Measurements from ENCODE around the gene DNAH6. TPM values are rescaled to one million over a fixed set of nuclear protein-coding genes. Genes with fewer than 3 reads are reported as not detected.

The DNAH6 gene
- total RNA-seq, 1 experiment from 2014 or later, result 0.39 TPM

GRCh38 chr2:84653302-84653701 is 137.0 kb downstream of the DNAH6 start (continued):
- TF ChIP-seq ZNF317 (CRISPR knock-in tag; IDR thresholded peaks at IDR 0.05; ENCODE audit: borderline replicate concordance, low read depth), result no peak

GRCh38 chr2:84654414-84654813 is 138.1 kb downstream of the DNAH6 start:
- ChIA-PET POLR2A (no interaction called here), CTCF (interaction anchor here (1.4 to 3.7 kb wide), 2 partner anchors 204 to 228 kb away, joined by 4 to 19 read pairs; no protein-coding TSS in a partner anchor)
- no peaks in the 10 kb centered on the region for H3K9me3 Mint-ChIP-seq
- DNase-seq (ENCODE audit: low spot score) (no peak), ATAC-seq (no peak)
- no peak overlapping the region for H3K4me3 Mint-ChIP-seq
- no peak overlapping the region for H3K27ac Mint-ChIP-seq
- H3K36me3 Mint-ChIP-seq, result no peaks in the 10 kb centered on the region
- peaks cover 5% of the 10 kb centered on the region; the same call in 1 of the 2 replicates for H3K4me1 Mint-ChIP-seq
- H3K27me3 Mint-ChIP-seq (ENCODE audit: low read depth), result peaks cover 4% of the 10 kb centered on the region
- TF ChIP-seq SMAD3 (CRISPR knock-in tag; IDR thresholded peaks at IDR 0.05; ENCODE audit: borderline replicate concordance) (no peak), NFE2L1 (CRISPR knock-in tag; IDR thresholded peaks at IDR 0.05) (no peak), E2F5 (CRISPR knock-in tag; IDR thresholded peaks at IDR 0.05) (no peak), ARID4B (CRISPR knock-in tag; IDR thresholded peaks at IDR 0.05; ENCODE audit: borderline replicate concordance) (no peak), ZNF532 (CRISPR knock-in tag; IDR thresholded peaks at IDR 0.05; ENCODE audit: borderline replicate concordance) (no peak), TCF7 (CRISPR knock-in tag; IDR thresholded peaks at IDR 0.05; ENCODE audit: low read depth) (no peak), ZNF121 (CRISPR knock-in tag; IDR thresholded peaks at IDR 0.05) (no peak), CBFB (CRISPR knock-in tag; IDR thresholded peaks at IDR 0.05; ENCODE audit: low read depth) (no peak)

GRCh38 chr2:84669122-84669521 is 152.8 kb downstream of the DNAH6 start:
- ChIA-PET POLR2A (no interaction called here), CTCF (no interaction called here)
- no peak overlapping the region for H3K27ac Mint-ChIP-seq
- H3K9me3 Mint-ChIP-seq, result peaks cover 6% of the 10 kb centered on the region
- H3K4me1 Mint-ChIP-seq, result no peaks in the 10 kb centered on the region
- no peak for ATAC-seq
- DNase-seq (ENCODE audit: low spot score), result no peak
- no peak overlapping the region for H3K4me3 Mint-ChIP-seq
- peaks cover 24% of the 10 kb centered on the region for H3K27me3 Mint-ChIP-seq (ENCODE audit: low read depth)
- H3K36me3 Mint-ChIP-seq, result no peaks in the 10 kb centered on the region
- TF ChIP-seq AFF4 (CRISPR knock-in tag; IDR thresholded peaks at IDR 0.05; ENCODE audit: borderline replicate concordance), result no peak
- no peak for TF ChIP-seq ZBTB43 (CRISPR knock-in tag; IDR thresholded peaks at IDR 0.05)
- no peak for TF ChIP-seq CREB1 (CRISPR knock-in tag; IDR thresholded peaks at IDR 0.05)
- no peak for TF ChIP-seq NR2C2 (CRISPR knock-in tag; IDR thresholded peaks at IDR 0.05)
- TF ChIP-seq JUN (CRISPR knock-in tag; IDR thresholded peaks at IDR 0.05), result no peak
- no peak for TF ChIP-seq FOXJ3 (CRISPR knock-in tag; IDR thresholded peaks at IDR 0.05; ENCODE audit: borderline replicate concordance)
- TF ChIP-seq ATF6 (CRISPR knock-in tag; IDR thresholded peaks at IDR 0.05), result no peak
- TF ChIP-seq ESRRA (CRISPR knock-in tag; IDR thresholded peaks at IDR 0.05; ENCODE audit: borderline replicate concordance), result no peak

Measured in WTC11 (cell line).